Prostate gland (tissue), 2 donors: Measurements from ENCODE around the gene INPP5A. TPM values are rescaled to one million over a fixed set of nuclear protein-coding genes. Genes with fewer than 3 reads are reported as not detected.

Experiments
- DNase-seq: peaks from one replicate; pipeline ENCODE4 v3.0.0-alpha.2; 2019; ENCODE audit warnings: low spot score
- H3K27ac ChIP-seq, 2 donors: fragments of 200-600 bp; sonication (generic); 2 replicates each; pipeline ENCODE4 v1.5.1; 2017 to 2019
- H3K27me3 ChIP-seq: fragments of 200-600 bp; sonication (generic); replicated peaks from 2 replicates; pipeline ENCODE4 v1.5.1; 2019; ENCODE audit not compliant: insufficient read depth
- H3K36me3 ChIP-seq, 2 donors: fragments of 200-600 bp; sonication (generic); 1 replicate in 1 of 2; 2 replicates in 1 of 2; pipeline versions ENCODE4 v1.5.1 to v1.8.1; 2017 to 2019
- H3K4me1 ChIP-seq: fragments of 200-600 bp; sonication (generic); replicated peaks from 2 replicates; pipeline ENCODE4 v1.5.1; 2019
- H3K4me3 ChIP-seq, 2 donors: fragments of 200-600 bp; sonication (generic); 2 replicates each; pipeline ENCODE4 v1.5.1; 2017 to 2019
- H3K9me3 ChIP-seq: fragments of 200-600 bp; sonication (generic); 2 replicates; pipeline ENCODE4 v1.5.1; 2017
- POLR2A ChIP-seq: fragments of 450-650 bp; IDR thresholded peaks from one replicate; pipeline ENCODE4 v1.6.1; 2016; ENCODE audit warnings: antibody characterized with exemption, mild to moderate bottlenecking
- POLR2AphosphoS5 ChIP-seq: sonication (generic); formaldehyde crosslinking; IDR thresholded peaks from one replicate; pipeline ENCODE4 v1.6.1; 2017; ENCODE audit warnings: antibody characterized with exemption
- WGBS: methylation state at CpG from one replicate; pipeline ENCODE4 v1.1.5; 2018; 5-methylcytosine and 5-hydroxymethylcytosine counted together
- intact Hi-C: fragments of 100-400 bp; cut with DNase I; formaldehyde crosslinking; loops from one replicate; pipeline ENCODE4 v1.14.2; 2022
- total RNA-seq, 2 donors: library from RNA; depleted of rRNA; stranded (reverse); fragments of >200 nt; gene quantifications; one replicate each; pipeline ENCODE4 v1.1.0, GENCODE V29; 2016
- TF ChIP-seq, protein P1 (sequence below), 4 experiments: fragments of 200-600 bp in 2 of 4; fragments of 450-650 bp in 2 of 4; sonication (generic) in 2 of 4; IDR thresholded peaks; 1 replicate in 3 of 4; 2 replicates in 1 of 4; pipeline ENCODE4 v1.5.1; 2016 to 2019; ENCODE audit warnings: antibody characterized with exemption in 4 of 4, mild to moderate bottlenecking in 2 of 4, moderate library complexity in 2 of 4

INPP5A gene
- total RNA-seq, 2 donors from 2014 or later, result 49.5 to 83.3 TPM

DNA sequence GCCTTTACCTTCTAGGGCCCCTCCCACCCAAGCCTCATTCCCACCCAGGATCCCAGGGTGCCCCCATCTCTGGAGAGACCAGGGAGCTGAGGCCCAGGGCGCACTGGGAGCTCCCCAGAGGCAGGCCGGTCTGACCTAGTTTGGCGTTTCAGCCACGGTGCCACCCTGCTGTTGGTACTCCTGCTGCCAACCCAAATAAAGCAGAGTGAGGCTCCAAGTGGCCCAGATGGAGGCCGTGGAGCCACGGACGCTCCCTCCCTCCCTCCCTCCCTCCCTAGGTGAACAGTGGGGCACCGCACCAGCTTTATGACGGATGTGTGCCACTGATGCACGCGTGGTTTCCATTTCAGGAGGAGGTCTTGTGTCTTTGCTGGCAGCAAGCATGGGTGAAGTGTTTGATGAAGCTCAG is 1.8 kb downstream of the INPP5A start:
- Histone ChIP-seq H3K36me3 (no peaks in the 10 kb centered on the region), H3K4me1 (peaks cover 13% of the 10 kb centered on the region), H3K4me3 (peak overlapping the region; percentile 58 to 68), H3K9me3 (no peaks in the 10 kb centered on the region), H3K27ac (peak overlapping the region; percentile 81 to 86), H3K27me3 (no peaks in the 10 kb centered on the region)
- 10% methylated on average over 11 of the region's 11 CpGs for WGBS
- intact Hi-C loops, result no loop called here
- peak; percentile 68 for DNase-seq
- TF ChIP-seq, protein P1, sequence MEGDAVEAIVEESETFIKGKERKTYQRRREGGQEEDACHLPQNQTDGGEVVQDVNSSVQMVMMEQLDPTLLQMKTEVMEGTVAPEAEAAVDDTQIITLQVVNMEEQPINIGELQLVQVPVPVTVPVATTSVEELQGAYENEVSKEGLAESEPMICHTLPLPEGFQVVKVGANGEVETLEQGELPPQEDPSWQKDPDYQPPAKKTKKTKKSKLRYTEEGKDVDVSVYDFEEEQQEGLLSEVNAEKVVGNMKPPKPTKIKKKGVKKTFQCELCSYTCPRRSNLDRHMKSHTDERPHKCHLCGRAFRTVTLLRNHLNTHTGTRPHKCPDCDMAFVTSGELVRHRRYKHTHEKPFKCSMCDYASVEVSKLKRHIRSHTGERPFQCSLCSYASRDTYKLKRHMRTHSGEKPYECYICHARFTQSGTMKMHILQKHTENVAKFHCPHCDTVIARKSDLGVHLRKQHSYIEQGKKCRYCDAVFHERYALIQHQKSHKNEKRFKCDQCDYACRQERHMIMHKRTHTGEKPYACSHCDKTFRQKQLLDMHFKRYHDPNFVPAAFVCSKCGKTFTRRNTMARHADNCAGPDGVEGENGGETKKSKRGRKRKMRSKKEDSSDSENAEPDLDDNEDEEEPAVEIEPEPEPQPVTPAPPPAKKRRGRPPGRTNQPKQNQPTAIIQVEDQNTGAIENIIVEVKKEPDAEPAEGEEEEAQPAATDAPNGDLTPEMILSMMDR (IDR thresholded peaks at IDR 0.05), result no peak
- TF ChIP-seq POLR2AphosphoS5 (peak; percentile 10), POLR2A (no peak)

DNA sequence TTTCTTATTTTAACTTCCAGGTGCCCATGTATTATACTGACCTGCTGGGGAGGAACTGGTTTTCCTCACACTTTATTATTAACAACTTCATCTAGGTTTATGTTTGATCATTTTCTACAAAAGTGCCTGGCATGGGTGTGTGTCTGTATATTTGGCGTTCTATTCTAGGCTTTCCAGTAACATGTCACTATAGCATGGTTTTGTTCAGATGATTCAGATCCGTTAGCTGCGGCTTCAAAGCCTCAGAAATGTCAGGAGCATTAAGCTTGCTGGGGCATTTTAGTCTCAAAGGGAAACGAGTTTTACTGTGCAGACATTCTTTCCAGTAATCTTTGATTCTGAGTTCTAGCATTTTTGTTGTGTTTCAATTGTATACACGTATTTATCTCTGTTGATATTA is 2.3 kb downstream of the INPP5A start:
- H3K9me3 ChIP-seq, result no peaks in the 10 kb centered on the region
- H3K36me3 ChIP-seq, result no peaks in the 10 kb centered on the region
- DNase-seq, result no peak
- H3K4me3 ChIP-seq, result peak overlapping the region in 1 of 2 donors; percentile 58
- H3K4me1 ChIP-seq, result peaks cover 13% of the 10 kb centered on the region
- intact Hi-C loops, result loop anchor here (2.0 to 5.0 kb wide), 2 partner anchors 37 to 93 kb away; no protein-coding TSS in a partner anchor
- TF ChIP-seq, protein P1 (IDR thresholded peaks at IDR 0.05), result no peak
- TF ChIP-seq POLR2AphosphoS5, result no peak
- no peak for TF ChIP-seq POLR2A
- no peaks in the 10 kb centered on the region for H3K27me3 ChIP-seq
- peak overlapping the region; percentile 81 to 86 for H3K27ac ChIP-seq
- 13% methylated on average over 5 of the region's 5 CpGs for WGBS

DNA sequence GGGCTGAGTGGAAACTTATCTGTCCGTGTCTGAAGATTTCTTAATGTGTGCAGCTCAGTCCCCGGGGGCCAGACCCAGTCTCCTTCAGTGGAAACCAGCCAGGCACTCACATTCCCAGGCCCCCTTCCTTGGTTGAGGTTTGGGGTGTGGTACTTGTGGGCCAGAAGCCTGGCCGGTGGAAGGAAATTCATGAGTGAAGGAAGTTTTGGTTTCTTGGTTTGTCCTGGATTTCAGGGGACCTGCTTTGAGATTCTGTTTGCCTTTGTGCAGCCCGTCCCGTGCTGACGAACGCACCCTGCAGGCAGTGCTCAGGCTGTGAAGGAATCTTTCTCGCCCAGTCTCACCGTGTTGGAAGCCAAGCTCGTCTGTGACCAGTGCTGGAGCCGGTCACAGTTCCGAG is 2.9 kb downstream of the INPP5A start:
- Histone ChIP-seq H3K36me3 (no peaks in the 10 kb centered on the region), H3K4me1 (peaks cover 13% of the 10 kb centered on the region), H3K27ac (peak overlapping the region; percentile 81 to 86), H3K9me3 (no peaks in the 10 kb centered on the region), H3K27me3 (no peaks in the 10 kb centered on the region), H3K4me3 (no peak overlapping the region)
- TF ChIP-seq POLR2AphosphoS5, result no peak
- TF ChIP-seq POLR2A, result no peak
- TF ChIP-seq, protein P1 (IDR thresholded peaks at IDR 0.05), result no peak
- peak; percentile 36 for DNase-seq
- 27% methylated on average over 12 of the region's 12 CpGs for WGBS
- intact Hi-C loops, result loop anchor here (2.0 to 5.0 kb wide), 2 partner anchors 37 to 92 kb away; no protein-coding TSS in a partner anchor

DNA sequence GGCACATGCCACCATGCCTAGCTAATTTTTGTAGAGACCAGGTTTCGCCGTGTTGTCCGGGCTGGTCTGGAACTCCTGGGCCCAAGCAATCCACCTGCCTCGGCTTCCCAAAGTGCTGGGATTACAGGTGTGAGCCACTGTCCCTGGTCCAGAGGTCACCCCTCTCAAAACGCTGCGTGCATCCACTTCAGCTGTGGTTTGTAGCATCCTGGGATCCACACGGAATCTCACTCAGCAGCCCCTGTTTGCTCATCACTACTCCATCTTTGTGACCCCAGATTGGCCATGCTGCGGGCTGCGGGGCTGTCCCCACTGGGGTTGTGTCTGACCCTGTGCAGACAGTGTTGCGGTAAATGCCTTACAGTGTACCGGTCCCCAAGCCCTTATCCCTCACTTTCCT is 3.5 kb downstream of the INPP5A start:
- Histone ChIP-seq H3K4me1 (peaks cover 11% of the 10 kb centered on the region), H3K27ac (no peak overlapping the region), H3K4me3 (no peak overlapping the region), H3K36me3 (no peaks in the 10 kb centered on the region), H3K9me3 (no peaks in the 10 kb centered on the region), H3K27me3 (no peaks in the 10 kb centered on the region)
- DNase-seq, result no peak
- intact Hi-C loops, result loop anchor here (2.0 to 5.0 kb wide), 2 partner anchors 36 to 92 kb away; no protein-coding TSS in a partner anchor
- TF ChIP-seq POLR2AphosphoS5, result no peak
- TF ChIP-seq POLR2A, result no peak
- TF ChIP-seq, protein P1 (IDR thresholded peaks at IDR 0.05), result no peak
- WGBS, result 85% methylated on average over 11 of the region's 11 CpGs

- DNase-seq, result no peak
- intact Hi-C loops, result loop anchor here (2.0 to 5.0 kb wide), 2 partner anchors 36 to 91 kb away; no protein-coding TSS in a partner anchor
- Histone ChIP-seq H3K36me3 (no peaks in the 10 kb centered on the region), H3K9me3 (no peaks in the 10 kb centered on the region), H3K27ac (no peak overlapping the region), H3K4me1 (peaks cover 12% of the 10 kb centered on the region), H3K4me3 (no peak overlapping the region), H3K27me3 (no peaks in the 10 kb centered on the region)
- 57% methylated on average over 3 of the region's 3 CpGs for WGBS
- no peak for TF ChIP-seq POLR2A
- TF ChIP-seq, protein P1 (IDR thresholded peaks at IDR 0.05), result no peak
- TF ChIP-seq POLR2AphosphoS5, result no peak
Measured at GRCh38 chr10:132541601-132542011, 4.0 kb downstream of the INPP5A start.
